ENCODE results near the gene GHRL.

DNA sequence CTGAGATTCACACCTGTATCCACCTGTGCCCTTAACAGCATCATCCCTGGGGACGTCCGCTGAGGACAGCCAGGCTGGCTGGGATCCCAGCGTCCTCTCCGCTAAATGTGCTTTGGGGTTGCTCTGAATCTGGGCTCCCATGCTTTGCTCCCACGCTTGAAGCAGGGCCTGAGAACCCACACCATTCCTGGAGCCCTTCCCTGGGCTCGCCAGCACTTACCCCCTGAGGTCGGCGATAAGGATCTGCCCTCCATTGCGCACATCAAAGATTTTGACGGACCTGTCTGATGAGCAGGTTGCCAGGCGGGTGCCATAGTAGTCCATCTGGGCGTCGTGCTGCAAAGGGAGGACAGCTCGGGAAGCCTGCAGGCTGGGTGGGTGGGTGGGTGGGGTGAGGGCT is 22.4 kb upstream of the GHRL start:
- TF ChIP-seq CTCF (conservative IDR thresholded peaks at IDR 0.05; ENCODE audit: low read depth, low read length), result no peak
- no peak for TF ChIP-seq EZH2 (IDR thresholded peaks at IDR 0.05; ENCODE audit: borderline replicate concordance, low read depth, low read length, poor library complexity, severe bottlenecking)

All from A673 (cell line).